GM18951 (cell line): ENCODE measurements around the gene ARAF.
A peak's percentile ranks its signal among the peaks of the same experiment; 100 is the strongest.

Experiments
- POLR2A ChIP-seq: IDR thresholded peaks from 4 replicates; pipeline ENCODE4 v1.6.1; 2011; ENCODE audit warnings: mild to moderate bottlenecking; ENCODE audit not compliant: insufficient read length, insufficient read depth; ENCODE audit errors: extremely low read depth
- in situ Hi-C: fragments of 300-500 bp; cut with MboI; formaldehyde crosslinking; loops from one replicate; pipeline ENCODE4 v1.12.0; 2022; ENCODE audit warnings: low sequenced_read_pairs, mixed read lengths, inconsistent platforms; ENCODE audit not compliant: unreplicated experiment

The ARAF gene

DNA sequence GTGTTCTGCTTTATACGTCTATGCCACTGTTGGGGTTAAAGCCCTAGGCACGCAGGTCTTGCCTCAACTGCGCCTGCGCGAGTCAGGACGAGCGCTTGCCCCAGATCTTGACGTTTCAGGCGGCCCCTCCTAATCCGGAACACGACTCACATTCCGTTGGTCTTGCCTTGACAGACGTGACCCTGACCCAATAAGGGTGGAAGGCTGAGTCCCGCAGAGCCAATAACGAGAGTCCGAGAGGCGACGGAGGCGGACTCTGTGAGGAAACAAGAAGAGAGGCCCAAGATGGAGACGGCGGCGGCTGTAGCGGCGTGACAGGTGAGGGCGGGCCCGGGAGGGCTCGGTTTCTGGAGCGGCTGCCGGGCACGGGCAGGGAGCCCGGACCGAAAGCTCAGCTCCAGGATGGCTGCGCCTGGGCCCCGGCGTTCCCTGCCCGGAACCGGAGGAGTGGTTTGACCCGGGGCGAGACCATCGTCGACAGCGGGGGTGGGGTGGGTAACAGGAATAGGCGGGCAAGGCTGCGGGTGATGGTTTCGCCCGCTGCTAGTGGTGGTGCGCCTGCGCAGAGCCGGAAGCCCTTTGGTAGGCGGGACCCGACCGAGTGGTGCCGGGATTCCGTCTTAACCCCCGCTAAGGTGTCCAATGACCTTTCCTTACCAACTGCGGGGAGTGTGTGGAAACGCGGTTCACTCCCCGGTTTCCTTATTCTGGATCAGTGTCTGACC lies at the start of gene ARAF:
ARAF (plus strand) TSS at position 272 of the 725 bp plus-strand sequence. CDS start 1,763 bp downstream, outside the sequence.
- in situ Hi-C loops, result no loop called here
- TF ChIP-seq POLR2A, result peak; percentile 72

DNA sequence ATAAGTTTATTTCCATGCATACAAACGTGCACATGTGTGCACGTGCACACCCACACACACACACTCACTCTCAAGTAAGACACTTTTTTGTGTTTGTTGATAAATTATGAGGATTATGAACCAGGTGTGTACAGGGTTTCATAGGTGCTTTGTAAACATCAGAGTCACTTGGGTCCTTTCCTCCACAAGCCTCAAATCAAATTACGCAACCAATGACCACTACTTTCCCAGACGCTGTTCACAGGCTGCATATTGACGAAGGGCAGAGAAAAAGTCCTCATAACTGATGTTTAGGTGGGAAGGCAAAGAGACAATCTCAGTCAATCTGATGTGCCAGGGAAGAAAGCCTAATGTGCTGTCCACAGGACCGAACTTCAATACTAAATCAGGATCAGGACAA lies 48.6 kb upstream of the ARAF start:
- in situ Hi-C loops, result loop anchor here (25.0 kb wide), 1 partner anchor 325 kb away; the partner anchor contains the start of gene UBA1

DNA sequence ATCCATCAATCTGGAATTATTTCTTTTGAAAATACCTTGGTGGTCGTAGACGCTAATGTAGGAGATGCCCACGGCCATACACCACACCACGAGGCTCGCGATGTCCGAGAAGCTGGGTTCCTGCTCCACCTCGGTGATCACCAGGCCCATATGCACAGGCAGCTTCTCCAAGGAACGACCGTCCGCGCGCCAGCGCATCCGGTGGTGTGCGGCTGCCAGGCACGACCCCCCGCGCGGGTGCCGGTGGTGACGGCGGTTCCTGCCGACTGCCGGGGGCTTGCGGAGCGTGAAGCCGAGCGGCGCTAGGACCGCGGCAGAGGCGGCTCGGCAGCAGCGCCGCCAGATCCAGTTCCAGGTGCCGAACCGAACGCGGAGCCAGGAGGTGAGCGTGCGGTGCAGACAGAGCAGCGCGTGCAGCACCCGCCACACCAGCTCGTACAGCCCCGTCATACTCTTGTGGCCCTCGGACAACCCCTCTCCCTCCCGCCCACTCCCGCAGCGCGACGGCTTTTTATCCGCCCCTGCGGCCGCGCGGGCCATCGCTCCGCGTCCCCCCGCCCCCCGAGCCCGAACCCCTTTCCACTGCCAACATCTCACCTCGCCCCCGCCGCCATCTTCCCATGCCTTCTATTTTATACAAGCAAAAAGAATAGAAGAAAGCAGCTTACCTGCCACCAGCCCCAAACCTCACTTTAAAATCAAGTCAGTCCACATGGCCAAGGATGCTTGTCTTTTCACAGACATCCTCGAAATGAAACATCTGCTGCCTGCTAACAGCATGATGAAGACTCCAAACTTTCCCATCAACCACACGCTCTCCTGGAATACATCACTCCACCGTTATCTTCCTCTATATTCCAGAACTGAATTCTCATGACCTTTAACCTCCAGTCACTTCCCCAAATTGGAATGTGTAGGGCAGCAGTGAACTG lies 47.7 kb upstream of the ARAF start:
- in situ Hi-C loops, result loop anchor here (25.0 kb wide), 1 partner anchor 326 kb away; the partner anchor contains the start of gene UBA1

DNA sequence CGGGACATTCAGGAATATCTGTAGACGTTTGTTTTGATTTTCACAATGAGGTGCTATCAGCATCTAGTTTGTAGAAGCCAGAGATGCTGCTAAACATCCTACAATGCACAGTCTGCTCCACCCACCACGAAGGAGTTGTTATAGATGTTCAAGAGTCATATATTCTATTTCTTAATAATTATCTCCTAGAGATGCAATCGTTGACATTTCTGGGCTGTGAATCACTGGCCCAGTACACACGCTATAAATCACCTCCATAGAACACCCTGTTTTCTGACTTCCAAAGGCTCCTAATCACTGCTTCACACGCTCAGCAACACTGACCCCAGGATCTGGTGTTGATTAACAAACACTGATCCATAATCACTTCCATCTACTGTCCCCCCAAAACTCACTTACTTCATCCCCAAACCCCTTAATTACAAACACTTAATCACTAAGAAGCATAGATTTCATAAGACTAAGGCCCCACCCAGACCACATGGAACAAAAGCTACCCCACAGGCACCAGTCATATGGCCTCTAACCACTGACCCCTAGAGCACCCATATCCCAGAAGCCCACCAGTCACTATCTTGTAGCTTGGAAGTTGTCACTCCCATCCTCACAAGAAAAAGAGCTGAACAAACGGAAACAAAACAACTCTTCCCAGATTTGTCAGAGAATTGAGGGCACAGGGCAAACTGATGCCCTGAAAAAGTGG lies 46.3 kb upstream of the ARAF start:
- in situ Hi-C loops, result loop anchor here (25.0 kb wide), 1 partner anchor 327 kb away; the partner anchor contains the start of gene UBA1
- no peak for TF ChIP-seq POLR2A

DNA sequence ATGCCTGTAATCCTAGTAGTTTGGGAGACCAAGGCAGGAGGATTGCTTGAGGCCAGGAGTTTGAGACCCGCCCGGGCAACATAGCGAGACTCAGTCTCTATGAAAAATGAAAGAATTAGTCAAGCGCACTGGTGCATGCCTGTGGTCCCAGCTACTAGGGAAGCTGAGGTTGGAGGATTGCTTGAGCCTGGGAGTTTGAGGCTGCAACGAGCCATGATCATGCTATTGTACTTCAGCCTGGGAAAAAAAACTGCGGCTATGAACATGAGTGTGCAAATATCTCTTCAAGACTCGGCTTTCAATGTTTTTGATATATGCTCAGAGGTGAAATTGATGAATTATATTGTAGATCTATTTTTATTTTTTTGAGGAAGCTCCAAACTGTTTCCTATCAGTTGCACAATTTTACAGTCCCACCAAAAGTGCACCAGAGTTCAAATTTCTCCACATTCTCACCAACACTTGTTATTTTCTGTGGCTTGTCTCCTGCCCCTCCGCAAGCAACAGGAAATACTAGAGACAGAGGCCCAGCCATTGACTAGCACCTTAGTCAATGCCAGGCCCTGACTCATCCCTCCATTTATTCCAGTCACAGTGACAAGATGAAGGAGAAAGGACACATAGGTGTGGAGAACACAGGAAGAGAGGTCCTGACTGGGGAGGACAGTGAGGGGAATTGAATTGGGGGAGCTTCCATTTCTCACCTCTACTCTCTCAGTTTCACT lies 44.9 kb upstream of the ARAF start:
- no peak for TF ChIP-seq POLR2A
- in situ Hi-C loops, result loop anchor here (25.0 kb wide), 1 partner anchor 329 kb away; the partner anchor contains the start of gene UBA1

DNA sequence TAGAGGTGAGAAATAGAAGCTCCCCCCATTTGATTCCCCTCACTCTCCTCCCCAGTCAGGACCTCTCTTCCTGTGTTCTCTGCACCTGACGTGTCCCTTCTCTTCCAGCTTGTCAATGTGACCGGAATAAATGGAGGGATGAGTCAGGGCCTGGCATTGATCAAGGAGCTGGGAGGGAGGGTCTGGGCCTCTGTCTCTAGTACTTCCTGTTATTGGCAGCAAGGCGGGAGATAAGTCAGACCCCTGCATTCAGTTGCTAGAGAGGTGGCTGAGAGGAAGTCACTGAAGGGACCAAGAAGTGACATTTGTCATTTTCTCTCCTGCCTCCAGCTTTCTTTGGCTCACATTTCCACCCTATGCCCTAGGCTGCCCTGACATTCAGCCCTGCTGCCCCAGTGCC lies 42.9 kb upstream of the ARAF start:
- no peak for TF ChIP-seq POLR2A
- in situ Hi-C loops, result loop anchor here (25.0 kb wide), 1 partner anchor 331 kb away; the partner anchor contains the start of gene UBA1

DNA sequence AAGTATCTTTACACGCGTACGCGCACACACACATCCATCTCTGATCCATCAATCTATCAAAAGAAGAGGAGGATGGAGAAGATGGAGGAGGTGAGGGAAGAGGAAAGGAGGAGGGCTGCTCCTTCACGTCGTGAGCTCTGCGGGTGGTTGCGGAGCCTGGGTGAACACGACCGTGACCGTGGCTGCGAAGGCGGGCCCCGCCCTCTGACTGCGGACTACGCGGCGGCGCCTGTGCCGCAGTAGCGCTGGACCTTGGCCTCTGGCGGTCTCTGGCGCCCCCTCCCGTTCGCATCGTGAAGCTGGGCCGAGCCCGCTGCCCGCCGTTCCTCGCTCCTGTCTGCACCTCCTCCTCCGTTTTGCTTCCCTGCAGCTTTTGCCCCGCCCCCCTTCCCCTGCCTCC lies 37.7 kb upstream of the ARAF start:
- TF ChIP-seq POLR2A, result no peak
- in situ Hi-C loops, result loop anchor here (25.0 kb wide), 1 partner anchor 336 kb away; the partner anchor contains the start of gene UBA1

DNA sequence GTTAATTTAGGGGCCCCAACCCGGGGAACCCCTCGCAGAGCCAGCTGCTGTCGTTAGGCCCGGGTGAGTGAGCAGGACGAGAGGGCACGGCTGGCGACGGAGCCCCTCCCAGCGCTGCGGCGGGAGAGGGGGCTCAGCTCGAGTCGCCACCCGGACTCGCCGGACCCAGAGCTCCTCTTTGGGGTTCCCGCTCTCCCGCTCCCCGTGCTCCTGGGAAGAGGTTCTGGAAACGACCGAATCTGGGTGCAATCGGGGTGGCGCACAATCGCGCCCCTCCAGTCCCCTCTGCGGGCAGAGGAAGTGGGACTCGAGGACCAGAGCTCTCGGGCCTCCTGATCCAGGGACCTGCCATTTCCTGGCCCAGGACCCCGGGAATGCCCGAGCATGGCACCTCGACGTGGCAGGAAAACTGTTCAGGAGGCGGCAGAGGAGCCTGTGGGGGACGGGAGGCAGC lies 37.3 kb upstream of the ARAF start:
- in situ Hi-C loops, result loop anchor here (25.0 kb wide), 1 partner anchor 336 kb away; the partner anchor contains the start of gene UBA1
- TF ChIP-seq POLR2A, result no peak

DNA sequence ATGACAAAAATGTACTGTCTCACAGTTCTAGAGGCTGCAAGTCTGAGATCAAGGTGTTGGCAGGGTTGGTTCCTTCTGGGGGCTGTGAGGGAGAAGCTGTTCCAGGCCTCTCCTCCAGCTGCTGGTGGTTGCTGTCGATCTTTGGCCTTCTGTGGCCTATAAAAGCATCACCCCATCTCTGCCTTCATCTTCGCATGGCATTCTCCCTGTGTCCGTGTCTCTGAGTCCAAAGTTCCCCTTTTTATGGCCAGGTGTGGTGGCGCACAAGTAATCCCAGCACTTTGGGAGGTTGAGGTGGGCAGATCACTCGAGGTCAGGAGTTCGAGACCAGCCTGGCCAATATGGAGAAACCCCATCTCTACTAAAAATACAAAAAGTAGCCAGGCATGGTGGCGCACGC lies 31.5 kb upstream of the ARAF start:
- in situ Hi-C loops, result no loop called here
- TF ChIP-seq POLR2A, result no peak

DNA sequence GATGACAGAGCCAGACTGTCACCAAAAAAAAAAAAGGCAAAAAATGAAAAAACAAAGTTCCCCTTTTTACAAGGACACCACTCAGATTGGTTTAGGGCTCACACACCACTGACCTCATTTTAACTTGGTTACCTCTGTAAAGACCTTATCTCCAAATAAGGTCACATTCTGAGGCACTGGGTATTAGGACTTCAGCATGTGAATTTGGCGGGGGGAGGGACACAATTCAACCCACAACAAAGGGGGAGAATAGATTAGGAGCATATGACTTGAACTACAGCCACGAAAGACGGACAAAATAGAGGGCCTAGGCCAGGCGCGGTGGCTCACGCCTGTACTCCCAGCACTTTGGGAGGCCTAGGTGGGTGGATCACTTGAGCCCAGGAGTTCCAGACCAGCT lies 31.0 kb upstream of the ARAF start:
- no peak for TF ChIP-seq POLR2A
- in situ Hi-C loops, result no loop called here

DNA sequence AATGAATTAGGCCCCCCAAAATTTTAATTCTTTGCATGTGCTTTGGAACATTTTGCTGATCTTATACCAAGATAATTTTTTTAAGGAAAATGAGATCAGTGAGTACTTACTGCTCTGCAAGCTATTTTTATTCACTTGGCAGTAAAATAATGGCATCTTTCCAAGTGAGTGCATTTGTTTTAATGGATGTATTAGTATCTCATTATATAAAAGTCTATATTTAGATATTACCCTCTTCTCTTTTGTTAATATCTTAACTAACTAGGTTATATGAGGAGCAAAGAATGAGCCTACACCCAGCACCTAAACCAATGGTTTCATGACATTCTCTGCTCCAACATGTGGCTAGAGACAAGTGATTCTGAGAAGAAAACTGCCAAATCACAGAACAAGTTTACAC lies 21.1 kb upstream of the ARAF start:
- in situ Hi-C loops, result no loop called here
- no peak for TF ChIP-seq POLR2A

DNA sequence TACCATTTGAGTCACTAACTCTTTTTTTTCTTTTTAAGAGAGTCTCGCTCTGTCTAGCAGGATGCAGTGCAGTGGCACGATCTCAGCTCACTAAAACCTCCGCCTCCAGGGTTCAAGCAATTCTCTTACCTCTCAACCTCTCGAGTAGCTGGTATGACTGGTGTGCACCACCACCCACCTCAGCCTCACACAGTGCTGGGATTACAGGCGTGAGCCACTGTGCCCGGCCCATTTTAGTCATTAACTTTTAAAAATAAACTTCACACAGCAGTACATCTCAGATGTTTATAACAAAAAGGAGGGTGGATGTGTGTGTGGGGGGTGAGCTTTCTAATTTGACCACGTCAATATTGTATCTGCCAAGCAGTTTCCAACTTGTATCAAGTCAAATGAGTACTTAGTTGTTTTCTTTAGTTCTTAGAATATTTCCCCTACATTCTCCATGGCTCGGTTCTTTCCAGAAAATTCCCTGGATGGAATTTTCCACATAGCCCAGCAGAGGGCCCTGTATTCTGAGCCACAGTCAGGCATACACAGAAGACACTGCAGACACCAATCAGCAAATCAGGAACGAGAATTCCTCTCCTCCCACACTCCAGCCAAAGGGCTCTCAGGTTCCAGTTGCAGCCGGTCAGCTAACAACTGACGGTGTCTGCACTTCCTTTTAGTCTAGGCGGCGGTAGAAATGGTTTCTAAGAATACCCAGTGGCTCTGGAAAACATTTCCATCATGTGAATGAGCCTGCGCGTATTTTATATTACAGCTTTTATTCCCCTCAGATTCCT lies 20.1 kb upstream of the ARAF start:
- no peak for TF ChIP-seq POLR2A
- in situ Hi-C loops, result no loop called here
